LNCaP clone FGC (cell line): ENCODE measurements around the gene ANXA7.

ENCODE experiments used
- DNase-seq: peaks from one replicate; pipeline ENCODE4 v3.0.0-alpha.2; 2011; ENCODE audit warnings: low read depth
- H3K4me3 ChIP-seq: 2 replicates; pipeline ENCODE4 v1.5.1; 2011; ENCODE audit warnings: mild to moderate bottlenecking, low read depth, low read length, control low read depth
- CTCF ChIP-seq: IDR thresholded peaks from 2 replicates; pipeline ENCODE4 v1.5.1; 2012; ENCODE audit warnings: mild to moderate bottlenecking; ENCODE audit not compliant: control insufficient read depth, insufficient read depth; ENCODE audit errors: extremely low read depth

ANXA7 gene

GRCh38 chr10:73424478-73424877, 10.6 kb upstream of the ANXA7 start:
- TF ChIP-seq CTCF: no peak
- no peak for DNase-seq
- H3K4me3 ChIP-seq: no peak overlapping the region

- DNase-seq: no peak
- H3K4me3 ChIP-seq: no peak overlapping the region
- no peak for TF ChIP-seq CTCF
Observed at GRCh38 chr10:73423309-73423708, 9.5 kb upstream of the ANXA7 start.

- no peak overlapping the region for H3K4me3 ChIP-seq
- no peak for TF ChIP-seq CTCF
- DNase-seq: no peak
Observed at GRCh38 chr10:73416571-73416970, 2.7 kb upstream of the ANXA7 start.

DNA sequence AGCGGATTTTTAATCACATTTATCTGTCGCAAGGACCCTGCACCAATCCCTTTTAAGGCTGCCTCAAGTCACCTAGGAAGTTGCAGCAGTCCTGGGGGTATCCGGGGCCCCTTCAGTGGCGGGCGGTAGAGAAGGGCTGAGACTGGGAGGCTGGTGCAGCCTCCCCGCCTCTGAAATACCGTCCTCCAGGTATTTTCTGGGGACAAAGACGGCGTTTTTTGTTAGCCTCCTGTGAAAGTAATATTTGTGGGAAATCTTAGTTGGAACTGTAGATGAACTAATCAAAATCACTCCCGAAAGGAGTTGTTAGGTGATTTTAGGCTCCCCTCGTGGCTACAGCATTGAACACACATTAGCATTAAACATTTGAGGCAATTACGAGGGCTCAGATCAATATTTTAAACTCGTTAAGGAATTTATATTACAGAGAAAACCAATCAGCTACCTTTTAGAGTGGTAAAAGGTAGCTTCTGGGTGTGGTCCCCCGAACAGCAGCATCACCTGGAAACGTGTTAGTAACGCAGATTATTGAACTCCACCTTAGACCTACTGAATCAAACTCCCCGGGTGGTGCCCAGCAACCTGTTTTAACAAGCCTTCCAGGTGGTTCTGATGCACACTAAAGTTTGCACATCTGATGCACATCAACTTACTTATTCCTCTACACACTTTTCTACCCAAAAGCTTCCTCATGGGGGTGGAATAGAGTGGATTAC, 530 bp upstream of the ANXA7 start:
- peak overlapping the region; percentile 96 for H3K4me3 ChIP-seq
- no peak for TF ChIP-seq CTCF
- DNase-seq: no peak

DNA sequence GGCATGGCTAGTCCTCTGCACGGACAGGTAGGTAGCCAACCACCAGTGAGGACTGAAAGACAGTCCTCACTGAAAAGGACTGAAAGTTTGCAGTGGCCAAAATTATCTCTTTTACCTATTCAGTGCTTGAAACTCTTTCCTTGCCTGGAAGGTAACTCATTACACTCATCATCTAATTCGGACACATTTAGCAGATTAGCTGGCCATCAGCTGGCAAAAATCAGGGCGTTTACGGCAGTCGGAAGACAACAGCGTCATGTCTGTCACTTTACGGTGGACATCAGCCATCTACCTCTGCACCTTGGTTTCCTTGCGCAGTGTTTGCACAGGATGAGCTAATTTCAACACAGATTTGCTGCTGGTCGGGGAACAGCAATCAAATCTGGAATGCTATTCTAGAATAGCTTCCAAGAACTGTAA, 740 bp downstream of the ANXA7 start:
- TF ChIP-seq CTCF: no peak
- DNase-seq: peak; percentile 74
- peak overlapping the region; percentile 96 for H3K4me3 ChIP-seq

DNA sequence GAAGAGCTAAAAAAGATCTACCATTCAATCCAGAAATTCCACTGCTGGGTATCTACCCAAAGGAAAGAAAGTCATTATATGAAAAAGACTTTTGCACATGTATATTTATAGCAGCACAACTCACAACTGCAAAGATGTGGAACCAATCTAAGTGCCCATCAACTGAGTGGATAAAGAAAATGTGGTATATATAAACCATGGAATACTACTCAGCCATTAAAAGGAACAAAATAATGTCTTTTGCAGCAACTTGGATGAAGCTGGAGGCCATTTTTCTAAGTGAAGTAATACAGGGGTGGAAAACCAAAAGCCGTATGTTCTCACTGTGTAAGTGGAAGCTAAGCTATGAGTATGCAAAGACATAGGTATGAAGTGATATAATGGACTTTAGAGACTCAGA, 3.0 kb downstream of the ANXA7 start:
- no peak for DNase-seq
- no peak overlapping the region for H3K4me3 ChIP-seq
- TF ChIP-seq CTCF: no peak

DNA sequence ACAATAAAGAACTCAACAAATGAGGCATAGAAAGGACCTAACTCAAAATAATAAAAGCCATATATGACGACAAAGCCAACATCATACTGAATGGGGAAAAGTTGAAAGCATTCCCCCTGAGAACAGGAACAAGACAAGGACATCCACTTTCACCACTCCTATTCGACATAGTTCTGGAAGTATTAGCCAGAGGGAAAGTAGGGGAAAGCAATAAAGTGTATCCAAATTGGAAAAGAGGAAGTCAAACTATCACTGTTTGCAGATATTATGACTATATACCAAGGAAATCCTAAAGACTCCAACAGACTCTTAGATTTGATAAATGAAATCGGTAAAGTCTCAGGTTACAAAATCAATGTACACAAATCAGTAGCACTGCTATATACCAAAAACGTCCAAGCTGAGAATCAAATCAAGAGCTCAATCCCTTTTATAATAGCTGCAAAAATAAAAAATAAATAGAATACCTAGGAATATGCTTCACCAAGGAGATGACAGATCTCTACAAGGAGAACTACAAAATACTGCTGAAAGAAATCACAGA, 4.8 kb downstream of the ANXA7 start:
- no peak for DNase-seq
- no peak for TF ChIP-seq CTCF
- no peak overlapping the region for H3K4me3 ChIP-seq
